HepG2 (cell line): ENCODE results near the gene SLC25A19. TPM values are rescaled to one million over a fixed set of nuclear protein-coding genes. Genes with fewer than 3 reads are reported as not detected.

Experiments
- CSRNP2 ChIP-seq: sonication (generic); formaldehyde crosslinking; conservative IDR thresholded peaks from 2 replicates; pipeline ENCODE4 v1.8.0; 2022; ENCODE audit warnings: low read depth, missing genetic modification reagents
- DBP ChIP-seq: sonication (generic); formaldehyde crosslinking; IDR thresholded peaks from 2 replicates; pipeline ENCODE4 v1.4.0; 2020; ENCODE audit warnings: missing genetic modification reagents; ENCODE audit errors: not compliant biosample characterization
- KMT2A ChIP-seq: sonication (generic); formaldehyde crosslinking; IDR thresholded peaks from 2 replicates; pipeline ENCODE4 v1.4.0; 2020; ENCODE audit warnings: missing genetic modification reagents
- NAIF1 ChIP-seq: sonication (generic); formaldehyde crosslinking; IDR thresholded peaks from 2 replicates; pipeline ENCODE4 v1.5.0; 2020; ENCODE audit warnings: mild to moderate bottlenecking, missing genetic modification reagents, borderline replicate concordance
- NBN ChIP-seq: fragments of 450-650 bp; conservative IDR thresholded peaks from 2 replicates; pipeline ENCODE4 v1.6.1; 2017
- NR2C2 ChIP-seq: sonication (generic); formaldehyde crosslinking; IDR thresholded peaks from 2 replicates; pipeline ENCODE4 v1.4.0; 2020; ENCODE audit warnings: missing genetic modification reagents, mild to moderate bottlenecking, moderate library complexity, borderline replicate concordance
- NR2F6 ChIP-seq, 2 experiments: IDR thresholded peaks; 2 replicates each; pipeline ENCODE4 v1.6.1; 2016; ENCODE audit warnings: antibody characterized with exemption in 1 of 2, mild to moderate bottlenecking in 1 of 2
- POLR2AphosphoS5 ChIP-seq: IDR thresholded peaks from 2 replicates; pipeline ENCODE4 v1.6.1; 2012; ENCODE audit warnings: low read depth, low read length
- RORA ChIP-seq: sonication (generic); formaldehyde crosslinking; IDR thresholded peaks from 2 replicates; pipeline ENCODE4 v1.5.0; 2020; ENCODE audit warnings: mild to moderate bottlenecking, missing genetic modification reagents, moderate library complexity
- ZBTB38 ChIP-seq: sonication (generic); formaldehyde crosslinking; IDR thresholded peaks from 2 replicates; pipeline ENCODE4 v1.5.1; 2020; ENCODE audit warnings: mild to moderate bottlenecking, missing genetic modification reagents
- ZKSCAN5 ChIP-seq: sonication (generic); formaldehyde crosslinking; IDR thresholded peaks from 2 replicates; pipeline ENCODE4 v1.5.1; 2020; ENCODE audit warnings: mild to moderate bottlenecking, missing genetic modification reagents
- ZNF232 ChIP-seq: sonication (generic); formaldehyde crosslinking; IDR thresholded peaks from 2 replicates; pipeline ENCODE4 v1.4.0; 2020; ENCODE audit warnings: missing genetic modification reagents, borderline replicate concordance
- ZNF510 ChIP-seq: sonication (generic); formaldehyde crosslinking; IDR thresholded peaks from 2 replicates; pipeline ENCODE4 v1.4.0; 2020; ENCODE audit warnings: low read depth, mild to moderate bottlenecking, missing genetic modification reagents
- ZNF879 ChIP-seq: sonication (generic); formaldehyde crosslinking; IDR thresholded peaks from 2 replicates; pipeline ENCODE4 v1.8.1; 2023; ENCODE audit warnings: missing genetic modification reagents
- ZSCAN12 ChIP-seq: sonication (generic); formaldehyde crosslinking; IDR thresholded peaks from 2 replicates; pipeline ENCODE4 v1.9.0; 2021; ENCODE audit warnings: mild to moderate bottlenecking, missing genetic modification reagents
- ZSCAN21 ChIP-seq: sonication (generic); formaldehyde crosslinking; IDR thresholded peaks from 2 replicates; pipeline ENCODE4 v1.8.0; 2022; ENCODE audit warnings: mild to moderate bottlenecking, missing genetic modification reagents, moderate library complexity, borderline replicate concordance
- polyA plus RNA-seq, 8 experiments: library from polyadenylated mRNA; depleted of rRNA in 3 of 8; stranded (reverse) in 7 of 8; unstranded in 1 of 8; fragments of >200 nt; fragmentation: Illumina TruSeq in 4 of 8; extraction: Trizol in 4 of 8; gene quantifications; 2 replicates each; pipeline versions ENCODE4 v1.2.1 to v1.2.3, GENCODE V29; 2011 to 2016; ENCODE audit warnings: low read depth in 4 of 8, missing spikeins in 1 of 8, mixed read lengths in 1 of 8; ENCODE audit not compliant: insufficient read depth in 1 of 8
- total RNA-seq, 5 experiments: library from RNA; depleted of rRNA; stranded (reverse); fragments of >200 nt; fragmentation: Illumina TruSeq; extraction: Trizol; gene quantifications; 2 replicates each; pipeline ENCODE4 v1.2.3, GENCODE V29; 2016; ENCODE audit warnings: low read depth in 1 of 5
- TF ChIP-seq, protein P1 (sequence below): sonication (generic); formaldehyde crosslinking; IDR thresholded peaks from 2 replicates; pipeline ENCODE4 v1.4.0; 2020; ENCODE audit warnings: missing genetic modification reagents
- TF ChIP-seq, protein P2 (sequence below): sonication (generic); formaldehyde crosslinking; IDR thresholded peaks from 2 replicates; pipeline ENCODE4 v1.8.1; 2023; ENCODE audit warnings: mild to moderate bottlenecking, missing genetic modification reagents, borderline replicate concordance
- TF ChIP-seq, protein P3 (sequence below): sonication (generic); formaldehyde crosslinking; conservative IDR thresholded peaks from 2 replicates; pipeline ENCODE4 v1.4.0; 2020; ENCODE audit warnings: missing genetic modification reagents
- TF ChIP-seq, protein P4 (sequence below): sonication (generic); formaldehyde crosslinking; IDR thresholded peaks from 2 replicates; pipeline ENCODE4 v1.4.0; 2020; ENCODE audit warnings: missing genetic modification reagents, borderline replicate concordance

The SLC25A19 gene
- total and polyA plus RNA-seq, 2 of the 13 experiments (the other 11 are each of a cell fraction or from before 2014, with no cell fraction given) = 24.4 to 41.4 TPM

DNA sequence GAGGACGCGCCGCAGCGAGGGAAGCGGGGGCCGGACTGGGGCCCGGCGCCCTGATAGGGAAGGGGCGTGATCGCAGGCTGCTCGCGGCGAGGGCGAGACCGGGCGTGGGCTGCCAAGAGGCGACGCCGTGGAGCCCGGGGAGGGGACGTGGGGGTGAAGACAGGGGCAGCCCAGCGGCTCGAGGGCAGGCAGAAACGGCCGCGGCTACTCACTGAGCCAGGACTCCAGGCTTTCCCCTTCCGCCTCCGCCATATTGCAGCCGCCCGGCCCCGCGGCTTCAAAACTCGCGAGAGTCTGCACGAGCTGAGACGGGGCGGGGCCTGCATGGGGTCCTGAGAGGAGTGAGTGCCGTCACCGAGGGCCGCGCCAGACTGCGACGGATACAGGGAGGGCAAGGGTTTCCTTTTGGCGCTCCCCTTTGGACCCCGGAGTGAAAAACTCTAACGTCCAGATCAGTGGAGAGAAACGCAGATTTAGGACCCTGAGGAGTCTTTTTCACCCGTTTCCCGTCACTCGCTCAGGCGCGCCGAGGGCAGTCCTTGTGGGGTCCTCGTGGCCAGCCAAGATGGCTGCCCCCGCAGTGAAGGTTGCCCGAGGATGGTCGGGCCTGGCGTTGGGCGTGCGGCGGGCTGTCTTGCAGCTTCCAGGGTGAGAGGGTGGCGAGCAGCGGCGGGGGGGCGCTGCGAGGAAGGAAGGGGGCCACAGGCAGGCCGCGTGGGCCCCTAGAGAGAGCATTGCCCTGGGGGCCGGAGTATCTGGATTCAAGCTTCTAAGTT lies 27.7 kb downstream of the SLC25A19 start, which contains the start of the genes GGA3 and MRPS7 (continued):
- TF ChIP-seq DBP (CRISPR knock-in tag) (no peak), RORA (no peak), ZNF510 (CRISPR knock-in tag) (peak; percentile 55; the same call in 1 of the 2 replicates), NR2C2 (CRISPR knock-in tag) (peak; percentile 69), KMT2A (peak; percentile 72; the same call in 1 of the 2 replicates), ZKSCAN5 (CRISPR knock-in tag) (no peak), NBN (no peak), ZBTB38 (peak; percentile 59; the same call in 1 of the 2 replicates), NR2F6 (IDR thresholded peaks at IDR 0.05) (no peak), NR2F6 (CRISPR knock-in tag; IDR thresholded peaks at IDR 0.05) (peak; percentile 25), ZSCAN21 (CRISPR knock-in tag) (peak; percentile 92), NAIF1 (CRISPR knock-in tag) (peak; percentile 69; the same call in 1 of the 2 replicates), CSRNP2 (CRISPR knock-in tag) (no peak), ZNF879 (CRISPR knock-in tag) (peak; percentile 86; the same call in 1 of the 2 replicates), ZSCAN12 (no peak; the same call in 1 of the 2 replicates), POLR2AphosphoS5 (peak; percentile 78), ZNF232 (CRISPR knock-in tag) (0 out of 2 replicates have a peak, but pooled peaks have one; percentile 73)
- TF ChIP-seq, protein P1, sequence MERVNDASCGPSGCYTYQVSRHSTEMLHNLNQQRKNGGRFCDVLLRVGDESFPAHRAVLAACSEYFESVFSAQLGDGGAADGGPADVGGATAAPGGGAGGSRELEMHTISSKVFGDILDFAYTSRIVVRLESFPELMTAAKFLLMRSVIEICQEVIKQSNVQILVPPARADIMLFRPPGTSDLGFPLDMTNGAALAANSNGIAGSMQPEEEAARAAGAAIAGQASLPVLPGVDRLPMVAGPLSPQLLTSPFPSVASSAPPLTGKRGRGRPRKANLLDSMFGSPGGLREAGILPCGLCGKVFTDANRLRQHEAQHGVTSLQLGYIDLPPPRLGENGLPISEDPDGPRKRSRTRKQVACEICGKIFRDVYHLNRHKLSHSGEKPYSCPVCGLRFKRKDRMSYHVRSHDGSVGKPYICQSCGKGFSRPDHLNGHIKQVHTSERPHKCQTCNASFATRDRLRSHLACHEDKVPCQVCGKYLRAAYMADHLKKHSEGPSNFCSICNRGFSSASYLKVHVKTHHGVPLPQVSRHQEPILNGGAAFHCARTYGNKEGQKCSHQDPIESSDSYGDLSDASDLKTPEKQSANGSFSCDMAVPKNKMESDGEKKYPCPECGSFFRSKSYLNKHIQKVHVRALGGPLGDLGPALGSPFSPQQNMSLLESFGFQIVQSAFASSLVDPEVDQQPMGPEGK (CRISPR knock-in tag) = peak; percentile 55
- TF ChIP-seq, protein P2, sequence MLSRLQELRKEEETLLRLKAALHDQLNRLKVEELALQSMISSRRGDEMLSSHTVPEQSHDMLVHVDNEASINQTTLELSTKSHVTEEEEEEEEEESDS (CRISPR knock-in tag) = no peak
- TF ChIP-seq, protein P3, sequence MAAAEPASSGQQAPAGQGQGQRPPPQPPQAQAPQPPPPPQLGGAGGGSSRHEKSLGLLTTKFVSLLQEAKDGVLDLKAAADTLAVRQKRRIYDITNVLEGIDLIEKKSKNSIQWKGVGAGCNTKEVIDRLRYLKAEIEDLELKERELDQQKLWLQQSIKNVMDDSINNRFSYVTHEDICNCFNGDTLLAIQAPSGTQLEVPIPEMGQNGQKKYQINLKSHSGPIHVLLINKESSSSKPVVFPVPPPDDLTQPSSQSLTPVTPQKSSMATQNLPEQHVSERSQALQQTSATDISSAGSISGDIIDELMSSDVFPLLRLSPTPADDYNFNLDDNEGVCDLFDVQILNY (CRISPR knock-in tag) = peak; percentile 21; the same call in 1 of the 2 replicates
- TF ChIP-seq, protein P4, sequence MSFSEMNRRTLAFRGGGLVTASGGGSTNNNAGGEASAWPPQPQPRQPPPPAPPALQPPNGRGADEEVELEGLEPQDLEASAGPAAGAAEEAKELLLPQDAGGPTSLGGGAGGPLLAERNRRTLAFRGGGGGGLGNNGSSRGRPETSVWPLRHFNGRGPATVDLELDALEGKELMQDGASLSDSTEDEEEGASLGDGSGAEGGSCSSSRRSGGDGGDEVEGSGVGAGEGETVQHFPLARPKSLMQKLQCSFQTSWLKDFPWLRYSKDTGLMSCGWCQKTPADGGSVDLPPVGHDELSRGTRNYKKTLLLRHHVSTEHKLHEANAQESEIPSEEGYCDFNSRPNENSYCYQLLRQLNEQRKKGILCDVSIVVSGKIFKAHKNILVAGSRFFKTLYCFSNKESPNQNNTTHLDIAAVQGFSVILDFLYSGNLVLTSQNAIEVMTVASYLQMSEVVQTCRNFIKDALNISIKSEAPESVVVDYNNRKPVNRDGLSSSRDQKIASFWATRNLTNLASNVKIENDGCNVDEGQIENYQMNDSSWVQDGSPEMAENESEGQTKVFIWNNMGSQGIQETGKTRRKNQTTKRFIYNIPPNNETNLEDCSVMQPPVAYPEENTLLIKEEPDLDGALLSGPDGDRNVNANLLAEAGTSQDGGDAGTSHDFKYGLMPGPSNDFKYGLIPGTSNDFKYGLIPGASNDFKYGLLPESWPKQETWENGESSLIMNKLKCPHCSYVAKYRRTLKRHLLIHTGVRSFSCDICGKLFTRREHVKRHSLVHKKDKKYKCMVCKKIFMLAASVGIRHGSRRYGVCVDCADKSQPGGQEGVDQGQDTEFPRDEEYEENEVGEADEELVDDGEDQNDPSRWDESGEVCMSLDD (CRISPR knock-in tag) = no peak
